Smooth muscle cell (in vitro differentiated cells): ENCODE results near the gene GAL3ST2. TPM values are rescaled to one million over a fixed set of nuclear protein-coding genes. Genes with fewer than 3 reads are reported as not detected.
"Not testable (repeated sequence)": the region's sequence is repeated elsewhere in the genome, so short reads cannot be mapped to it uniquely, and the experiment has no call there.

Source experiments
- DNase-seq: peaks from one replicate; lab custom pipeline; 2025; ENCODE audit not compliant: unreplicated experiment; lab: John Stamatoyannopoulos, UW
- H2AFZ ChIP-seq: fragments of 200-600 bp; sonication (generic); 2 replicates; pipeline ENCODE4 v1.6.0; 2016; ENCODE audit warnings: antibody characterized with exemption, low read depth, mild to moderate bottlenecking
- H3F3A ChIP-seq: fragments of 200-600 bp; sonication (generic); 2 replicates; pipeline ENCODE4 v1.6.0; 2017; ENCODE audit warnings: antibody characterized with exemption, low read depth
- H3K27ac ChIP-seq: fragments of 200-600 bp; sonication (generic); 2 replicates; pipeline ENCODE4 v1.5.1; 2016; ENCODE audit warnings: low read depth, mild to moderate bottlenecking
- H3K27me3 ChIP-seq: fragments of 200-600 bp; sonication (generic); 2 replicates; pipeline ENCODE4 v1.6.1; 2016; ENCODE audit warnings: low read depth, mild to moderate bottlenecking
- H3K36me3 ChIP-seq: fragments of 200-600 bp; sonication (generic); 2 replicates; pipeline ENCODE4 v1.5.1; 2016; ENCODE audit warnings: low read depth
- H3K4me1 ChIP-seq: fragments of 200-600 bp; sonication (generic); 2 replicates; pipeline ENCODE4 v1.5.1; 2016; ENCODE audit warnings: low read depth
- H3K4me2 ChIP-seq: fragments of 200-600 bp; sonication (generic); 2 replicates; pipeline ENCODE4 v1.6.0; 2016; ENCODE audit warnings: mild to moderate bottlenecking
- H3K4me3 ChIP-seq: fragments of 200-600 bp; sonication (generic); 2 replicates; pipeline ENCODE4 v1.5.1; 2016; ENCODE audit warnings: mild to moderate bottlenecking
- H3K79me2 ChIP-seq: fragments of 200-600 bp; sonication (generic); 2 replicates; pipeline ENCODE4 v1.6.0; 2016; ENCODE audit warnings: low read depth, mild to moderate bottlenecking
- H3K9ac ChIP-seq: fragments of 200-600 bp; sonication (generic); 2 replicates; pipeline ENCODE4 v1.6.0; 2016; ENCODE audit warnings: low read depth
- H3K9me3 ChIP-seq: fragments of 200-600 bp; sonication (generic); replicated peaks from 2 replicates; pipeline ENCODE4 v1.5.1; 2016; ENCODE audit warnings: low read depth
- H4K20me1 ChIP-seq: fragments of 200-600 bp; sonication (generic); 2 replicates; pipeline ENCODE4 v1.6.0; 2016; ENCODE audit warnings: low read depth
- CTCF ChIP-seq: fragments of 200-600 bp; sonication (generic); IDR thresholded peaks from 2 replicates; pipeline ENCODE4 v1.5.1; 2017; ENCODE audit warnings: borderline replicate concordance, mild to moderate bottlenecking, antibody characterized with exemption; ENCODE audit not compliant: insufficient read depth, poor library complexity, severe bottlenecking
- WGBS: methylation state at CpG from one replicate; pipeline ENCODE4 v1.1.7; 2016; ENCODE audit warnings: low lambda C conversion rate; 5-methylcytosine and 5-hydroxymethylcytosine counted together
- polyA plus RNA-seq: library from polyadenylated mRNA; unstranded; fragments of >200 nt; fragmentation: Nextera tagmentation; extraction: Ambion mirVana; gene quantifications from 2 replicates; pipeline ENCODE4 v1.2.1, GENCODE V29; 2016
- total RNA-seq: library from RNA; depleted of rRNA; stranded (reverse); fragments of >200 nt; gene quantifications from 2 replicates; pipeline ENCODE4 v1.2.3, GENCODE V29; 2014

GAL3ST2 gene
- total and polyA plus RNA-seq, 2 experiments from 2014 or later = 0.34 TPM; not detected in 1

GRCh38 chr2:241816431-241817121 lies 40.0 kb downstream of the GAL3ST2 start:
- WGBS = 90% methylated on average over 30 of the region's 33 CpGs
- TF ChIP-seq CTCF = no peak
- Histone ChIP-seq H3K79me2 (no peaks in the 10 kb centered on the region), H3K36me3 (no peaks in the 10 kb centered on the region), H3K9ac (no peak overlapping the region), H3K4me2 (no peak overlapping the region), H2AFZ (no peak overlapping the region), H3K27ac (no peak overlapping the region), H3K4me3 (no peak overlapping the region), H3F3A (no peaks in the 10 kb centered on the region), H3K27me3 (no peaks in the 10 kb centered on the region), H3K9me3 (no peaks in the 10 kb centered on the region), H4K20me1 (no peaks in the 10 kb centered on the region), H3K4me1 (no peaks in the 10 kb centered on the region)
- no peak for DNase-seq

DNA sequence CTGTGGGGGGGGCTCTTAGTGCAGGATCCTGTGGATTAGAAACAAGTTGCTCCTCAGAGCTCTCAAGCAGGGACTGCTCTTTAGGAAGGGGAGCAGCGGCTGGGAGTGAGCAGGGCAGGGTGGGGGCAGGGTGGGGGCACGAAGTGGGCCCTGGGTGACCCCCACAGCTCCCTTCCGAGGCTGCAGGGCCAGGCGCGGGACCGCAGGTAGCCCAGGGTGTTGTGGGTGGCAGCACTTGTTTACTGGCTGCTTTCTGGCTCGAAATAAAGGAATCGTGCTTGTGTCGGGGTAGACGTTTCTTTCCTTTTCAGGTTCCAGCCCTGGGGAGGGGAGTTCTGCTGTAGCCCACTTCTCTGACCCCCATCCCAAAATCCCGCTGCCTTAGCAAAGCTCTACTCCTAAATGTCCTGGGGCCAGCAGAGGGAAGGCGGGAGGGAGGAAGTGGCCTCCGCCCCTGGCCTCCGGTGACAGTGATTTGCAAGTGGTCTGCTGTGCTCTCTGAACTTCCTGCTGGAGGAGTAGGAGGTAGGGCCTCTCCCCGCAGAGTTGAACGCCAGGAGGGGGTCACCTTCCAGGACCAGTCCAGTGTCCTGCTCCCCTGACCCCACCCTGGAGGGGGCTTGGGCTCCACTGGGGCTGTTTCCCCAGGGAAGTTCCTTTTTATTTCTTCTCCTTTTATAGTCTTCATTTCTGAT lies 40.7 kb downstream of the GAL3ST2 start:
- H3K36me3 ChIP-seq = no peaks in the 10 kb centered on the region

GRCh38 chr2:241817821-241818215 lies 41.2 kb downstream of the GAL3ST2 start:
- not testable (repeated sequence) for H2AFZ ChIP-seq, H3K79me2 ChIP-seq, H3K4me1 ChIP-seq, H4K20me1 ChIP-seq, DNase-seq, H3K27me3 ChIP-seq, H3K27ac ChIP-seq, H3K36me3 ChIP-seq, H3K9ac ChIP-seq, H3K9me3 ChIP-seq, H3K4me2 ChIP-seq, H3F3A ChIP-seq, H3K4me3 ChIP-seq
- 89% methylated on average over 10 of the region's 10 CpGs for WGBS

More for the DNA sequence above, 40.7 kb downstream of the GAL3ST2 start:
- Histone ChIP-seq H3K4me3 (no peak overlapping the region), H3K79me2 (no peaks in the 10 kb centered on the region), H3K9ac (no peak overlapping the region), H3K27me3 (no peaks in the 10 kb centered on the region), H3K9me3 (no peaks in the 10 kb centered on the region), H2AFZ (no peak overlapping the region), H3K4me2 (no peak overlapping the region), H3K4me1 (no peaks in the 10 kb centered on the region), H4K20me1 (no peaks in the 10 kb centered on the region), H3K27ac (no peak overlapping the region), H3F3A (no peaks in the 10 kb centered on the region)
- TF ChIP-seq CTCF = no peak
- DNase-seq = no peak
- 72% methylated on average over 15 of the region's 16 CpGs for WGBS

DNA sequence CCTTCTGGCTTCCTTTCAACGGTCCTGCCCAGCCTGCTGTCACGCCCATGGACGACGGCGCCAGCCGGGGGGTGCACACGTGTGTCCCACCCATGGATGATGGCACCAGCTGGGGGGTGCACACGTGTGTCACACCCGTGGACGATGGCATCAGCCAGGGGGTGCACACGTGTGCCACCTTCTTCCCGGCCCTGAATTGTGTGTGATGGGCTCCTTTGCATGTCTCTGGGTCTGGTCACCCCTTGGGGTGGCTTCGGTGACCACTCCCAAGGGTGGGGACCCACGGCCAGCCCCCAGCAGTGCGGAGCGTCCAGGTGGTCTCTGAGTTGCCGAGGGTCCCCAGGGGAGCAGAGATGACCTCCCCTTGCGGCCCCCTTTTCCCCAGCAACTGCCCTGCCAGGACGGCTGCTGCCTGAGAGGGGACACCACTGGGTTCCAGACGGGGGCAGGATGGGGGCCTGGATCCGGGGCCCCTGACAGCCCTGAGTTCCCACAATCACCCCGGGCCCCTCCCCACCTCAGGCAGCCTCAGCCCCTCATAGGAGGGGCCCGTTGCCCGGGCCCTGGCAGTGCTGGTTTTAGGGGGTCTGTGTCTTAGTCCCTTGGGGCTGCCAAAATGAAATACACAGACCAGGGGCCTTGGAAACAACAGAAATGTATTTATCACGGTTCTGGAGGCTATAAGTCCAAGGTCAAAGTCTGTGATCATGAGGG lies 41.8 kb downstream of the GAL3ST2 start:
- no peak for DNase-seq
- no peaks in the 10 kb centered on the region for H3K4me1 ChIP-seq
- H2AFZ ChIP-seq = no peak overlapping the region
- H3K9me3 ChIP-seq = no peaks in the 10 kb centered on the region
- H3K4me2 ChIP-seq = no peak overlapping the region
- no peak for TF ChIP-seq CTCF
- WGBS = 92% methylated on average over 23 of the region's 25 CpGs
- H3K9ac ChIP-seq = no peak overlapping the region
- no peaks in the 10 kb centered on the region for H4K20me1 ChIP-seq
- no peak overlapping the region for H3K27ac ChIP-seq
- H3K79me2 ChIP-seq = no peaks in the 10 kb centered on the region
- H3K4me3 ChIP-seq = no peak overlapping the region
- H3K27me3 ChIP-seq = no peaks in the 10 kb centered on the region
- no peaks in the 10 kb centered on the region for H3K36me3 ChIP-seq
- peaks cover 7% of the 10 kb centered on the region for H3F3A ChIP-seq
